Adrenal gland (tissue), 5 donors: ENCODE results near the gene ESR2.

Source experiments
- CTCF ChIP-seq, 6 experiments: fragments of 450-650 bp in 4 of 6; fragments of 200-600 bp in 2 of 6; sonication (generic) in 1 of 6; IDR thresholded peaks; 1 replicate in 5 of 6; 2 replicates in 1 of 6; pipeline versions ENCODE4 v1.5.1 to v1.8.0; 2016 to 2021; ENCODE audit warnings: antibody characterized with exemption in 6 of 6, mild to moderate bottlenecking in 2 of 6, moderate library complexity in 1 of 6
- POLR2A ChIP-seq, 2 donors: fragments of 450-650 bp; IDR thresholded peaks; one replicate each; pipeline ENCODE4 v1.6.1; 2017; ENCODE audit warnings: antibody characterized with exemption in 2 of 2, mild to moderate bottlenecking in 2 of 2, moderate library complexity in 1 of 2
- donor health status: DM: no; HTN: no; CAD: no.

GRCh38 chr14:64238049-64238448 is 56.1 kb downstream of the ESR2 start:
- TF ChIP-seq CTCF (IDR thresholded peaks at IDR 0.05): no peak
- TF ChIP-seq POLR2A (IDR thresholded peaks at IDR 0.05): no peak
